Urothelium cell line (cell line): ENCODE data around the gene CMIP.

Experiments
- DNase-seq: peaks from one replicate; pipeline ENCODE4 v3.0.0; 2011; ENCODE audit warnings: low spot score, mixed read lengths
- FAIRE-seq: peaks from 2 replicates; lab custom pipeline; 2011; peaks lifted over from hg19 to GRCh38; lab: Jason Lieb, UNC

The CMIP gene

GRCh38 chr16:81693041-81693743 is 248.6 kb downstream of the CMIP start:
- FAIRE-seq (no peak), DNase-seq (no peak)

DNA sequence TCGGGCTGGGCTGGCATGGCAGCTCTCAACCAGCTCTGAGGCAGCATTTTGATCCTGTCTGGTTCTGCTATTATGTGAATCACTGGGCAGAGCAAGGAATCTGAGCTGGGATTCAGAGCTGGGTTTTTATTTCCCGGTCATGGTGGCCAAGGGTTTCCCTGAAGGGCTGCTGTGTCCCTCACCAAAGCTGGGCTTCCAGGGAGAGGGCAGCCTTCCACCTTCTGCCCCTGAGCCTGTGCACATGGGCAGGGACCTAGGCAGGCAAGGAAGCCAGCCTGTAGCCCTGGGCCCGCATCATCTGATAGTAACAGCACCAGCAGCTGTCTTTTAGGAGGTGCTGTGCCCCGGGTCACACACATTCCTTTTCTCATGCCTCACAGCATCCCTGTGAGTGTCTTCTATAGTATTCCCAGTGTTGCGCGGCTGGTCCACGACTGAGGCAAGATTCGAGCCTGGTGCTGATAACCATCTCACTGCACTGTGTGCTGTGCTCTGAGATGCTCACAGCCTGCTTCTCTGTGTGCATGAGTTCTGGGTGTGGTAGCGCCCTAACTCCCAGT is 249.2 kb downstream of the CMIP start:
- FAIRE-seq (no peak), DNase-seq (no peak)

GRCh38 chr16:81694494-81695280 is 250.1 kb downstream of the CMIP start:
- FAIRE-seq (no peak), DNase-seq (no peak)

- no peak for FAIRE-seq
Observed at GRCh38 chr16:81695321-81696165, 250.9 kb downstream of the CMIP start.

GRCh38 chr16:81696166-81696960 is 251.8 kb downstream of the CMIP start:
- FAIRE-seq = no peak
- DNase-seq = no peak

More at GRCh38 chr16:81695321-81696165, 250.9 kb downstream of the CMIP start:
- DNase-seq = no peak

DNA sequence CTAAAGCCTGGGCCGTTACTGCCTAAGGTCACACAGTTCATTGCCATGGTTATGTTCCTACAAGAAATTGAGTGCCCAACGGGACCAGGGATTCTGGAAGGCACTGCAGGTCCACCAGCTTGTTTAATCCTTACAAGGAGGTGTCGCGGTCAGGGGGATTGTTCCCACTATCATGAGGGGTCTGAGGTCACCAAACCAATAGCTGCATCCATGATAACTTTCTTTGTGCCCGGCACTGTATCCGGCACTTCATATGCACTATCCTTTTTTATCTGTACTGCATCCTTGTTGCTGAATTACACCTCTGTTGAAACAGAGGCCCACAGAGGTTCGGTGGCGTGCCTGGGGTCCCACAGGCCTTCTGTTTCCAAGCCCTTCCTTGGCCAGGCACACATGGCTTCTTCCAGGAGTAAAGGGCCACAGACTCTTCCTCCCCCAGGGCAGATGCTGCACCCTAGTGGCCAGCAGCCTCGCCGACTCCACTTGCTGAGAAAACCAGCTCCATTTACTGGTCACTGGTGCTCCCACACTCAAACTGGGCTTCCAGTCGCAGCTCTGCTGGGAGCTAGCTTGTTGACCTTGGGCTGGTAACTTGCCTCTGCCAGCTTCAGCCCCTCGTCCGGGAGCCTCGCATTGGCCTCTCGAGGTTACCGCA is 252.5 kb downstream of the CMIP start:
- DNase-seq (peak; percentile 65), FAIRE-seq (no peak)

DNA sequence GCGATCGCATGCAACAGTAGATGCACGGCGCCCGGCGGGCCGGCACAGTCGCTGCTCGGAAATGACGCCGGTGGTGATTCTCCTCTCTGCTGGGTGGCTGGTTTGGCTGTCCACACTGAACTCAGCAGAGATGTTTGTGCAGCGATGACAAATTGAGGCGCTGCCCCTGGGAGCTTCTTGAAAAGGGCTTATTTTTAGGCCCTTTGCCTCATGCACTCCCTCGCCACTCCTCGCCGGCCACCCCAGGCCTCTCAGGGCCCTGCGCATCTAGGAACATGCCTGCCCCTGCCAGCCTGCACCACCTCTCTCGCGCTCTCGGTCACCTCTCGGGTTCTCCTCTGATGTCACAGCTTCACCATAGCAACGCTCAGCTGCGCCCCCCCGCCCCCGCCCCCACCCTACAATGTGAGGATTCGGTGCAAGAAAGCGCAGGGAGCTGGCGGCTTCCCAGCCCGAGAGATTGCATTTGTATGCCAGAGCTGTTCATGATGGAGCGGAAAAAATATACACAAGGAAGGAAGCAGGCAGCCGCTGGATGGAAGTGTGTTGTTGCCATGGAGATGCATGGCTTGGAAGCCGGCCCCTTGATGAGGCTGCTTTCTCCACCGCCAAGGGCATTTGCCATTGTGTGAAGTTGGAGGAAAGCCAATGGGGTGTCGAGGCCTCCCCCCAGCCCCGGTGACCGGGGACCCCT is 253.2 kb downstream of the CMIP start:
- no peak for FAIRE-seq
- DNase-seq = no peak

- FAIRE-seq = no peak
- DNase-seq = no peak
Observed at GRCh38 chr16:81698310-81698641, 253.7 kb downstream of the CMIP start.

GRCh38 chr16:81699596-81699995 is 255.0 kb downstream of the CMIP start:
- FAIRE-seq (no peak), DNase-seq (no peak)

DNA sequence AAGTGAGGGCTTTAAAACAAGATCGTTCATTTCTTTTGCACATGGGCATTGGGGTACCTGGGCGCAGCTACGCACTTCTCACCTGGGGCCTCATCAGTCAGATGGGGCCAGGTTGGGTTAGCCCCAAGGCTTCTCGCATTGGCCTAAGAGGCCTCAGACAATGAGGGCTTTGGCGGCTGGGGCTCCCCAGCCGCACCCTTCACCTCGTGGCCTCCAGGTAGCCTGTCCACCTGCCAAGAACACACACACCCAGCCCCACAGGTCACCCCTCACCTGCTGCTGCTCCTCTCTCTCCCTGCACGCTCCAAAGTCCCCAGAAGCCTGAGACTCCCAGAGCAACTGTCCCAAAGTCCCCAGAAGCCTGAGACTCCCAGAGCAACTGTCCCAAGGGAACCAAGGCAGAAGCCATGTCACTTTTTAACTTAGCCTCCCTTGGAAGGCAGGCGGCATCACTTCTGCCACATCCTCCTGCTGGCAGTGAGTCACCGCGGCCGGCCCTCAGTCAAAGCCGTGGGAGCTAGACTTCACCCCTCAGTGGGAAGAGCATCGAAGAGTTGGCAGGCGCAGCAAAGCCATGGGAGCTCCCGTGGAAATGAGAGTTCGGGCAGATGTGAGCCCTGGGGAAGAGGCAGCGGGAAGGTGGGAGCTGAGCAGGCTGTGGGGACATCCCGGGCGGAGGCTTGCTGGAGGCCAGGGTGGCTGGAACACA is 255.6 kb downstream of the CMIP start:
- FAIRE-seq (no peak), DNase-seq (no peak)

DNA sequence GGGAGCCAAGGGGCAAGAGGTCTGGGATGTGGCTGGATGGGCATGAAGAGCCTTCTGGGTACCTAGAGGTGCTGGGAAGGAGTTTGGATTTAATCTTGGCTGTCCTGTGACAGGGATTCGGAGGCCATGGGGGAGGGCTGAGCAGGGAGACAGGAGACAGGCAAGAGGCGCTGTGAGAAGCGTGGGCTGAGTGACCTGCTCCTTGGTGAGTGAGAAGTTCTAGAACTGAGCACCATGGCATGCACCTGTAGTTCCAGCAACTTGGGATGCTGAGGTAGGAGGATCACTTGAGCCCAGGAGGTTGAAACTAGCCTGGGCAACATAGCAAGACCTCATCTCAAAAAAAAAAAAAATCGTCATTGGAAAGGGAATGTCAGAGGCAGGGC is 256.2 kb downstream of the CMIP start:
- no peak for DNase-seq

DNA sequence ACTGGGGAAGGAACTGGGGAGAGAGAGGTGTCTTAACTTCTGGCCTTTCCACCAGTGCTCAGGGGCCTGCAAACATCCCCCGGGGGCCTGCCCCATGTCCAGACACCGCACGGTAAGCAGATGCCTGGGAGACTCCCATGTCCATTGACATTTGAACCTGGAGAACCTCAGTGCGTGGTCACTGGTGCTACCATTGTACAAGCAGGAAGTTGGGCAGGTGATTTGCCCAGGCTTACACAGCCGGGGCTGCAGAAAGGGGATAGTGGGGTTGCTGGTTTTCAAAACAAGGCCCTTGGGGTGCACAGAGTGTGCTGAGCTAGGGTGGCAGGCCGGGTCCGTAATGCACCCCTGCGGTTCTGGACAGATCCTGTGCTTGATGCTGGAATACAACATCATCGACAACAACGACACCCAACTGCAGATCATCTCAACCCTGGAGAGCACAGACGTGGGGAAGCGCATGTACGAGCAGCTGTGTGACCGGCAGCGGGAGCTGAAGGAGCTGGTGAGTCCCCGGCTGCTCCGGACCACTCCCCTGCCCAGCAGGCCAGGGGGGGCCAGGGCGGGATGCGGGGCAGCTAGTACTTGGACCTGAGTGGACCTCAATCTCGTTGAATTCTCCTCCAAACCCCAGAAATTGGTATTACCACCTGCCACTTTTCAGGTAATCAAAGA is 256.8 kb downstream of the CMIP start:
- DNase-seq (no peak), FAIRE-seq (no peak)

More for the DNA sequence above, 256.2 kb downstream of the CMIP start:
- no peak for FAIRE-seq

GRCh38 chr16:81702506-81702905 is 257.9 kb downstream of the CMIP start:
- DNase-seq = no peak
- FAIRE-seq = no peak

- peak; percentile 79 for DNase-seq
- peak; percentile 84 for FAIRE-seq
Observed at GRCh38 chr16:81703177-81704155, 258.9 kb downstream of the CMIP start.

GRCh38 chr16:81705261-81705660 is 260.7 kb downstream of the CMIP start:
- no peak for DNase-seq
- no peak for FAIRE-seq

GRCh38 chr16:81706327-81707295 is 262.0 kb downstream of the CMIP start:
- DNase-seq (no peak), FAIRE-seq (no peak)
